DMS 273 (cell line): ENCODE measurements around the gene SKIC8.
A peak's percentile ranks its signal among the peaks of the same experiment; 100 is the strongest.

ENCODE experiments used
- DNase-seq: peaks from one replicate; lab custom pipeline; 2025; ENCODE audit not compliant: unreplicated experiment; lab: John Stamatoyannopoulos, UW

Gene SKIC8

DNA sequence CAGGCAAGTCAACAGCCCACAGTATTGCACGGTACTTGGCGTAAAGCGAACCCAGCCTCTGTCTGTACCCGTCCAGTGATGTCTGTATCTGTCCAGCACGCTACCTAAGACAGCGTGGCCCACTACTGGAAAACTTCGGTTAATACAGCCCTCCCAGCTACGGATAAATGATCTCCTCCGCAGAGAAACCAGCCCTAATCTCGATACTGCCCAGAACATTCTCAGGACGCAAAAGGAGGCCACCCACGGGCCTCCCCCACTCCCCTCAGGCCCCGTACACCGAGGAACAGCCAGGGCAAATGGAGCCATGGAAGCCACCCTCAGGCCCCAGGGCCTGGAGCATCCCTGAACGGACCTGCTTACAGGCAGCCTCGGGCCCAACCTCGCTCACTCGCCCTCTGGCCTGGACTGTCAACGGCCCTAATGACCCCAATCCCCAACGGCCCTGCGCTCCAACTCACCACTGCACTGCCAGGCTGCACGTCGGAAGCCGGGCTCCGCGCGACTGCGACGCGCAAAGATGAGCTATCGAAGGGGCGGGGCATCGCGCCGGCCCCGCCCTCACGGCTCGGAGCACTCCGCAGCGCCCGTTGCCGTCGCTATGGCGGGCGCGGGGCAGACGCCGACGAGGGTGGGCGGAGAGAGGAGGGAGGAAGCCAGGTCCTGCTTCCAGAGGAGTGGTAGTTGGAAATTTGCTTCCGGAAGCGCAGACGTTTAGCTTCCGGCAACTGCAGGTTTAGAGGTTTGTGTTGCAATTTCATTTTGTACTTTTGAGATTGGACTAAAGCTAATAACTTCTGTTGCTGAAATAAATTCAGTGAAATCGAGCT is at the start of gene SKIC8:
Gene SKIC8 (minus strand): TSS at position 509 of the 830 bp plus-strand sequence. CDS start 3,923 bp downstream, outside the sequence.
- DNase-seq: peak; percentile 97

GRCh38 chr15:78347586-78348543 is 48.5 kb upstream of the SKIC8 start:
- DNase-seq: no peak

DNA sequence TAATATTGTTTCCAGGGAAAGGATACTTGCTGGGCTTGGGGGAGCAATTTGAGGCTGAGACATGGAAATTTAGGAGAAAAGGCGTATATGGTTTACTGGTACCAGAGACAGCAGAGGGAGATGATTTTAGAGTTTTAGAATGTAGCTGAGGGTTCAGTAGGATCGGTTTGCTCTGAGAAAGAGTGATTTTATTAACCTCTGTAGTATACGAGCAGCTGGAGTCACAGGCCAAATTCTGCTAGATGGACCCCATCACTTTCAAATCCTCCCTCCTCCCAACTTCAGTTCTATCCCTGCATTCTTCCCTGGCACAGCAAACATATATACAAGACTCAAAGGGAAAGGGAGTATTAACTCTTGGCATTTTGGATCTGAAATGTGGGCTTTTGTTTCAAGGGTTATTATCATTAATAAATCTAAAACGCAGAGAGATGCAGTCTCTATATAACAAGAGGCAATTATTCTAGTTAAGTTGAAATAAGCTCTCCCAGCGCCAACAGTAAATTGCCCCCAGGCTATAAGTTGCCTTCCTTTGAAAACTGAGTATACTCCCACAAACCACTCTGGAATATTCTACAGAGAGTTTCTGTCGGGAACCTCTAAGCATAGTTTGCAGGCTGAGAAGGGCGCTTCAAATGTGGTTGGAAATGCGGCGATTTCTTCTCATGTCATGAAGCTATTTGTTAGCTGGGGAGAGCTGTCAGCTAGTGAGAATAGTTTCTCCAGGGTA is 46.2 kb upstream of the SKIC8 start:
- no peak for DNase-seq

DNA sequence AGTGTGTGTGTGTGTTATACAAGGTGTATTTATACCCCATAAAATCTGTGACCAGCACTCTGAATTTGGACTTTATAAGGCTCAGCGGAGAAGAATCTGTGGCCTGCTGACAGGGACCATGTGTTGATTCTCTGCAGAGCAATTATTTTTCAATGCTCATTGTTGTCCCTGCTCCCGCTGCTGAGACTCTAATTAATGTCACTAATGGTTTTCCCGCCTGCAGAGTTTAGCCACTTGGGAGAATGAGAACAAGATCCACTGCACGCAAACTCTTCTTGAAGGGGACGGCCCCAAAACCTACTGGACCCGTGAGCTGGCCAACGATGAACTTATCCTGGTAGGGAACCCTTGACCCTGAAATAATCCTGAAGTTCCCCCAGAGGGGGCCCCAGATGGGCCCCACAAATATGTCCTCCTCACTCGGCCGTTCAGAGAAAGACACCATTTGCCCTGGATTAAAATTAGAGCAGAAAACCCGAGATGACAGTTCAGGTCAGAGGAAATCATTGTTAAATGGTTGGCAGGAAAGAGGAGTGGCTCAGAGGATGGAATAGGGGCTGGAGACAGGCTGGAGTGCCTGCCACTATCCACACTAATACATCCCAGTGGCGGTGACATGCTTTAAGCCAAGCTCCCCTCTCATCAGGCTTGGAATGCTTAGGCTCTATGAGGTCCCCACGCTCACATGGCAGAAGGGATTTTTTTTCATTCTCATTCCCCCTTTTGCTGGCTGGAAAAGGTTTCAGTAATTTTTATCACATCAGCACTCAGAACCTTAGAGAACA is 44.1 kb upstream of the SKIC8 start:
- DNase-seq: no peak

GRCh38 chr15:78342021-78342420 is 42.6 kb upstream of the SKIC8 start:
- no peak for DNase-seq

- no peak for DNase-seq
Observed at GRCh38 chr15:78341057-78341987, 41.9 kb upstream of the SKIC8 start.

DNA sequence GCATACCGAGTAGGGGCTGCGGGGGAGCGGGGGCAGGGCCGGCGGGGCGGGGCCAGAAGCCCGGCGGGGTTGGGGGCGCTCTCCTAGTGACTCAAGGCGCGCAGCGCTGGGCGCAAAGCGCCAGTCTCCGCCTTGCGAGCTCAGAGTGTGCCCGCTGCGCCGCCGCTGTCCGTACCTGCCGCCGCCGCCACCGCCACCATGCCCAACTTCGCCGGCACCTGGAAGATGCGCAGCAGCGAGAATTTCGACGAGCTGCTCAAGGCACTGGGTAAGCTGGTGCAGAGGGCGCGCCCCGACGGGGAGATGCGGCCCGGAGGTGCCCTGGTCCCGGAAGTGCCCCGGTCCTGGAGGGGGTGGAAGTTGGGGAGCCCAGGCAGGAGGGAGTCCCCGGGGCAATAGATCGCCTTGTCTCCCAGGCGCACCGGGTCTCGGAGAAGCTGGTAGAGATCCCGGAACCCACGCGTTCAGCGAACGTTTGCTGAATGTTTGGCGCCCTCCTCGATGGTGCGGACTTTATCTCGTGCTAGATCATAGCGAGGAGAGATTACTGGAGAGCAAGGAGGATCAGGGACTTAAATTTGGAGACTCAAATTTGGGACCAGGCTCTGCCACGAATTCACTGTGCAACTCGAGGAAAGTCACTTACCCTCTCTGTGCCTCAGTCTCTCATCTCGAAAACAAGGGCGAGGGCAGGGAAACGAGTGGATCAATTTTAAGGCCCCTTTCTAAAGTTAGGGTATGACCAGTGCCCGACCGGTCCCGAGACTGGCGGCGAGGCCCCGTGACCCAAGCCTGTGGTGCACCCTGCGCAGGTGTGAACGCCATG is 41.0 kb upstream of the SKIC8 start, which contains the start of gene CRABP1:
Gene CRABP1 (plus strand): TSS at position 123 of the 826 bp plus-strand sequence. CDS start 76 bp downstream, at position 199.
- peak; percentile 37 for DNase-seq

- no peak for DNase-seq
Observed at GRCh38 chr15:78339559-78339958, 40.1 kb upstream of the SKIC8 start.

GRCh38 chr15:78338781-78339180 is 39.4 kb upstream of the SKIC8 start:
- no peak for DNase-seq

GRCh38 chr15:78335985-78336384 is 36.6 kb upstream of the SKIC8 start:
- DNase-seq: no peak

- DNase-seq: no peak
Observed at GRCh38 chr15:78334845-78335244, 35.4 kb upstream of the SKIC8 start.

GRCh38 chr15:78329625-78330024 is 30.2 kb upstream of the SKIC8 start:
- no peak for DNase-seq

DNA sequence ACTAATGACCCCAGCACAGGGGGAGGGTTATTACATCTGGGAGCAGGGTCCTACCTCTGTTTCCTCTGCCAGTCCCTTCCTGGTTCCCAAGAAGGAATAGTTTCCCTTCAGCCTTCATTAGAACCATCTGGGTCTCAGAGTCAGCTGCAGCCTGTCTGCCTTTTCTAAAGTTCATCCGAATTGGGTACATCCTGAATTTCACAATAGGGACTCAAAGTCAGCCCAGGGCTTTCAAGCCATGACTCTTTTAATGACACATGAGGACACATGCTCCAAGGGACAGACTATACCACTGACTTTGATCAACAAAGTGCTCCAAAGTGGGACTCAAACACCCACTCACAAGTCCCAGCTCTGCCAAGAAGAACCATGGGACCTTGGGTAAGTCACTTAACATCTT is 28.1 kb upstream of the SKIC8 start:
- DNase-seq: no peak

DNA sequence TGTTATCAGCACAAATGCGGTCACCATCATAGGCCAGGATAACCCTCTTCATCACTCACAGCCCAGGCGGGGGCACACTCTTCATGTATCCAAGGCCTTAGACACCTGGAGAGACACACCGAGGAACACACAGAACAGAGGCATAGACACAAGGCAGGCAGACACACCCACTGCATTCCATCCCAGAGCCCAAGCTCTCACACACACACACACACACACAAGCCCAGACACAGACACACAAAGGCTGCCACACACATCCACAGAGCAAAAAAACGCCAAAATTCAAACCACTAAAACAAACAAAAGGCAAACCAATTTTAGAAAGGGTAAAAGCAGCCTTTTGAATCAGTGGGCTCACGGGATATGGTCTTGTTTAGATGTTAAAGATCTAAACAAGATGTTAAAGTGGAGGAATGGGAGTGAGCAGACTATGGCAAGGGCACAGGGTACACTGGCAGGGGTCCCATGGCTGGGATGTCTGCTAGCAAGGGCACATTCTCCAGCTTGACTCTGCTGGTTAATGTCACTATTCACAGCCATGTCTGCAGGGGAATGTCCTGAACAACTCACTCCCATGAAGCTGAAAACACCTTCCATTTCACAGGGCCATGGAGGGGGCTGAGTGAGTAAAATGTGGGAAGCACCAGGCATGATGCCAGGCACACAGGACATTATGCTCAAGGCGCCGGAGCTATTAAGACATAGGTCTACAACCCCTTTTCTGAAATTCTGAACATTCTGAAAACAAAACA is 25.9 kb upstream of the SKIC8 start:
- no peak for DNase-seq

DNA sequence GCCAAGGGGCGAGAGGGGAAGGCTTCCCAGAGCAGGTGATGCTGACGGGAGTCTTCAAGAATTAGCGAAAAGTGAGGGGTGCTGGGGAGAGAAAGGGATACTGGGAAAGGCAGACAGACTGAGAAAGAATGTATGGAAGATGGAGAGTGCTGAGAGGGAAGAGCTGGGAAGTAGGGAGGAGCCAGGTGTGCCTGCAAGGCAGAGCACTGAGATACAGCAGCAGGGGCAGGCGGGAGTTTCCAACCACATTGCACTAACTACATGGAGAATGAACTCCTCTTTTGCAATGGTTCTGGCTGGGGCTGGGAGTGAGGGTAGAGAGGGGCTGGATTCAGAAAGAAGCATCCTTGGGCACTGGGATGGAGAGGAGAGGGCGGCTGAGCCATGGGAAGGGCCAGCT is 24.7 kb upstream of the SKIC8 start:
- no peak for DNase-seq

GRCh38 chr15:78323693-78324092 is 24.3 kb upstream of the SKIC8 start:
- DNase-seq: no peak

DNA sequence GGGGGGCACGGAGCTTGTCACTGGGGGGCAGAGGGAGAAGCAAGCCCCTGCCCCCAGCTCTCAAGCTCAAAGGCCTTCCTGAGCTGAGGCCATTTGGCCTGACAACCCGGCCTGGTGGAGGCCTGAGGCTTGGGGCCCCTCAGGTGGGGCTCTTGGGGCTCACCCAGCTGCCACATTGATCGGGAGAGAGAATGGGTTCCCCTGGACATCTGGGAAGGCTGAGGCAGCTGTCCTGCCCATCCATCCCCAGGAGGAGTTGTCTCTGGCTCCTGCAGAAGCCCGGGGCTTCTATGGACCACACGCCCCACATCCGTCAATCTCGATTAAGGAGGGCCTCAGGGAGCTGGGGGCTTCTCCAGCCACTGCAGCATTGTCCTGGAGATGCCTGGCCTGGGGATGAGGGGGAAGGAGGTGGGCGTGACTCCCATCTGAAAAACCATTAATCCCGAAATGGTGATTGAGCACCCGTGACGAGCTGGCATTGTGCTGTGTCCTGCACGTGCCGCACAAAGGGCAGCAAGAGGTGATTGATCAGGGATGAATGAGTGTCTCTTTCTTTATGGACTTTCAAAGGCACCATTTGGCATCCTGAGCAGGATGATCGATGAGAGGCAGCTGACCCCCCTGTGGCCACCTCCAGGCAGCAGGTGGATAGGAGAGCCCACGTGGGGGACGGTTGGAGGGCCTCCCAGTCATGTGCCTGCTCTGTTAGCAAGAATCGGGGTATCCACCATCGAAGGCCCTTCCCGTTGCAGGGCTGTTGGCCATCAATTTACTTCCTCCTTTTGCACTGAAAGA is 23.5 kb upstream of the SKIC8 start:
- DNase-seq: no peak
